Neural progenitor cell (in vitro differentiated cells): ENCODE measurements around the gene PALM2AKAP2. TPM values are rescaled to one million over a fixed set of nuclear protein-coding genes. Genes with fewer than 3 reads are reported as not detected.

Experiments used
- DNase-seq: peaks from one replicate; pipeline ENCODE4 v3.0.0-alpha.2; 2016; ENCODE audit warnings: low spot score
- H2AFZ ChIP-seq: fragments of 200-600 bp; sonication (generic); replicated peaks from 2 replicates; pipeline ENCODE4 v1.6.1; 2016; ENCODE audit warnings: antibody characterized with exemption
- H3F3A ChIP-seq: fragments of 200-600 bp; sonication (generic); 2 replicates; pipeline ENCODE4 v1.6.1; 2016; ENCODE audit warnings: antibody characterized with exemption, low read depth
- H3K27ac ChIP-seq: fragments of 200-600 bp; sonication (generic); 2 replicates; pipeline ENCODE4 v1.5.1; 2016; ENCODE audit warnings: mild to moderate bottlenecking
- H3K27me3 ChIP-seq: fragments of 200-600 bp; sonication (generic); 2 replicates; pipeline ENCODE4 v1.6.1; 2016; ENCODE audit warnings: mild to moderate bottlenecking, moderate library complexity
- H3K36me3 ChIP-seq: fragments of 200-600 bp; sonication (generic); 2 replicates; pipeline ENCODE4 v1.5.1; 2016
- H3K4me1 ChIP-seq: fragments of 200-600 bp; sonication (generic); 2 replicates; pipeline ENCODE4 v1.6.1; 2016; ENCODE audit warnings: mixed run types
- H3K4me2 ChIP-seq: fragments of 200-600 bp; sonication (generic); 2 replicates; pipeline ENCODE4 v1.6.1; 2016
- H3K4me3 ChIP-seq: fragments of 200-600 bp; sonication (generic); 2 replicates; pipeline ENCODE4 v1.5.1; 2016
- H3K79me2 ChIP-seq: fragments of 200-600 bp; sonication (generic); 2 replicates; pipeline ENCODE4 v1.6.1; 2016; ENCODE audit warnings: low read depth
- H3K9ac ChIP-seq: fragments of 200-600 bp; sonication (generic); 2 replicates; pipeline ENCODE4 v1.6.1; 2016
- H3K9me3 ChIP-seq: fragments of 200-600 bp; sonication (generic); 2 replicates; pipeline ENCODE4 v1.5.1; 2016; ENCODE audit warnings: low read depth
- H4K20me1 ChIP-seq: fragments of 200-600 bp; sonication (generic); 2 replicates; pipeline ENCODE4 v1.6.1; 2016; ENCODE audit warnings: low read depth
- H3K27ac Mint-ChIP-seq: 3 replicates; pipeline ENCODE4 v1.8.0; 2021; ENCODE audit warnings: mixed read lengths
- H3K27me3 Mint-ChIP-seq: 2 replicates; pipeline ENCODE4 v1.8.0; 2022; ENCODE audit warnings: low read depth, mild to moderate bottlenecking, inconsistent platforms, moderate library complexity, mixed read lengths; ENCODE audit not compliant: insufficient read depth
- H3K36me3 Mint-ChIP-seq: 3 replicates; pipeline ENCODE4 v1.8.0; 2021; ENCODE audit warnings: mixed read lengths
- H3K4me1 Mint-ChIP-seq: 3 replicates; pipeline ENCODE4 v1.8.0; 2021; ENCODE audit warnings: mixed read lengths
- H3K4me3 Mint-ChIP-seq: 3 replicates; pipeline ENCODE4 v1.8.0; 2021; ENCODE audit warnings: mild to moderate bottlenecking, moderate library complexity, mixed read lengths
- H3K9me3 Mint-ChIP-seq: 3 replicates; pipeline ENCODE4 v1.8.0; 2020; ENCODE audit warnings: mixed read lengths
- EZH2 ChIP-seq: fragments of 200-600 bp; sonication (generic); IDR thresholded peaks from 2 replicates; pipeline ENCODE4 v1.6.1; 2017; ENCODE audit warnings: antibody characterized with exemption, mild to moderate bottlenecking, moderate library complexity
- EZH2phosphoT487 ChIP-seq: fragments of 200-600 bp; sonication (generic); IDR thresholded peaks from 2 replicates; pipeline ENCODE4 v1.6.1; 2017; ENCODE audit warnings: antibody characterized with exemption
- total RNA-seq: library from RNA; depleted of rRNA; stranded (reverse); fragments of >200 nt; gene quantifications from 2 replicates; pipeline ENCODE4 v1.2.3, GENCODE V29; 2015; ENCODE audit warnings: low replicate concordance
- TF ChIP-seq, protein P1 (sequence below): fragments of 200-600 bp; sonication (generic); IDR thresholded peaks from 2 replicates; pipeline ENCODE4 v1.5.1; 2017; ENCODE audit warnings: antibody characterized with exemption, mild to moderate bottlenecking

PALM2AKAP2 gene
- total RNA-seq, 1 donor from 2014 or later: 3.9 TPM

DNA sequence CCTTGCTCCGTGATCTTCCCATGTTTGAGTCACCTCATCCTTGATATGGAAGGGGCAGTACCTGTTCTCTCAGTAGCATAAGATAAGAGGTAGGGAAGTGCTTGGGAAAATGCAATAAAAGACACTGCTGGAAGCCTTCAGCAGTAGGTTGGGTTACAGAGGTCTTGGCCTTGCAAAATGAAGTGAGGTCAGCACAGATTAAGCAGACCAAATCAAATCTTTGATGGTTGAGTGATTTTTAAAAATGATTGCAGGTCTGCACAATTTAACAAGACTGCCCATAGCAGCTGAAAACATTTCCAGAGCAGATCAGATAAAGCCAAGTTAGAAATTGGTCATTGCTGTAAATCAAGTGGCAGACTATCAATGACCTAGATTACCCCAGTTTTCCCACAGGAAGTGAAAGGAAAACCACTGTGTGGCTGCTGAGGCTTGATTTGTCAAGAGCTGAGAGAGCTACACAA lies 32.9 kb downstream of the PALM2AKAP2 start:
- peaks cover 7% of the 10 kb centered on the region for H3K9me3 Mint-ChIP-seq
- DNase-seq: no peak
- TF ChIP-seq EZH2 (no peak), EZH2phosphoT487 (no peak)
- TF ChIP-seq, protein P1, sequence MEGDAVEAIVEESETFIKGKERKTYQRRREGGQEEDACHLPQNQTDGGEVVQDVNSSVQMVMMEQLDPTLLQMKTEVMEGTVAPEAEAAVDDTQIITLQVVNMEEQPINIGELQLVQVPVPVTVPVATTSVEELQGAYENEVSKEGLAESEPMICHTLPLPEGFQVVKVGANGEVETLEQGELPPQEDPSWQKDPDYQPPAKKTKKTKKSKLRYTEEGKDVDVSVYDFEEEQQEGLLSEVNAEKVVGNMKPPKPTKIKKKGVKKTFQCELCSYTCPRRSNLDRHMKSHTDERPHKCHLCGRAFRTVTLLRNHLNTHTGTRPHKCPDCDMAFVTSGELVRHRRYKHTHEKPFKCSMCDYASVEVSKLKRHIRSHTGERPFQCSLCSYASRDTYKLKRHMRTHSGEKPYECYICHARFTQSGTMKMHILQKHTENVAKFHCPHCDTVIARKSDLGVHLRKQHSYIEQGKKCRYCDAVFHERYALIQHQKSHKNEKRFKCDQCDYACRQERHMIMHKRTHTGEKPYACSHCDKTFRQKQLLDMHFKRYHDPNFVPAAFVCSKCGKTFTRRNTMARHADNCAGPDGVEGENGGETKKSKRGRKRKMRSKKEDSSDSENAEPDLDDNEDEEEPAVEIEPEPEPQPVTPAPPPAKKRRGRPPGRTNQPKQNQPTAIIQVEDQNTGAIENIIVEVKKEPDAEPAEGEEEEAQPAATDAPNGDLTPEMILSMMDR: no peak
- no peaks in the 10 kb centered on the region for H3K79me2 ChIP-seq
- no peaks in the 10 kb centered on the region for H3K36me3 Mint-ChIP-seq
- no peaks in the 10 kb centered on the region for H4K20me1 ChIP-seq
- H3K4me2 ChIP-seq: no peak overlapping the region
- H2AFZ ChIP-seq: no peak overlapping the region
- H3K4me3 Mint-ChIP-seq: no peak overlapping the region
- H3K27ac ChIP-seq: no peak overlapping the region
- H3K27me3 ChIP-seq: no peaks in the 10 kb centered on the region
- H3K36me3 ChIP-seq: no peaks in the 10 kb centered on the region
- no peak overlapping the region for H3K9ac ChIP-seq
- no peaks in the 10 kb centered on the region for H3F3A ChIP-seq
- no peak overlapping the region for H3K4me3 ChIP-seq
- no peaks in the 10 kb centered on the region for H3K4me1 ChIP-seq
- H3K27me3 Mint-ChIP-seq: no peaks in the 10 kb centered on the region
- H3K9me3 ChIP-seq: no peaks in the 10 kb centered on the region
- H3K27ac Mint-ChIP-seq: no peak overlapping the region
- peaks cover 21% of the 10 kb centered on the region for H3K4me1 Mint-ChIP-seq

DNA sequence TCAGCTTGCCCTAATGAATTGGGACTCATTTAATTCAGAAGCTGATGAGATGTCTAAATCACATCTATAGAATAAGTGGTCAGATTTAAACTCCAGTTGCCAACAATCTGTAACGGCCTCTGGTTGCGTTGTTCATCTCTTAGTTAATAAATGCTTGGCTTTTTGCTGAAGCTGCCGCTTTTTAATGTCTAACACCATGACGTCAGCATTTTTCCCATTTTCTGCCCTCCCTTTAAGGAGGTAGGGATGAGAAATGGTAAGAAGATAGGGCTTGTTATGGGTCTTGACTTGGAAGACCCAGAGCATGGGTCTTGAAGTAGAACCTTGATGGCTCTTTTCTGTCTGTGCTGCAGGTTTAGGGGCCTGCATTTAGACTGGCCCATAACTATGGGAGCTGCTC lies 33.3 kb downstream of the PALM2AKAP2 start:
- Histone ChIP-seq H3K4me2 (no peak overlapping the region), H3K4me1 (no peaks in the 10 kb centered on the region), H3F3A (no peaks in the 10 kb centered on the region), H3K27me3 (no peaks in the 10 kb centered on the region), H3K9ac (no peak overlapping the region), H3K9me3 (no peaks in the 10 kb centered on the region), H3K36me3 (no peaks in the 10 kb centered on the region), H3K27ac (no peak overlapping the region), H3K4me3 (no peak overlapping the region), H4K20me1 (no peaks in the 10 kb centered on the region), H2AFZ (no peak overlapping the region), H3K79me2 (no peaks in the 10 kb centered on the region)
- no peak for DNase-seq
- TF ChIP-seq EZH2 (no peak), EZH2phosphoT487 (no peak)
- TF ChIP-seq, protein P1: no peak
- H3K4me1 Mint-ChIP-seq: peaks cover 22% of the 10 kb centered on the region
- H3K9me3 Mint-ChIP-seq: peaks cover 3% of the 10 kb centered on the region
- no peaks in the 10 kb centered on the region for H3K36me3 Mint-ChIP-seq
- H3K4me3 Mint-ChIP-seq: no peak overlapping the region
- H3K27ac Mint-ChIP-seq: no peak overlapping the region
- no peaks in the 10 kb centered on the region for H3K27me3 Mint-ChIP-seq

DNA sequence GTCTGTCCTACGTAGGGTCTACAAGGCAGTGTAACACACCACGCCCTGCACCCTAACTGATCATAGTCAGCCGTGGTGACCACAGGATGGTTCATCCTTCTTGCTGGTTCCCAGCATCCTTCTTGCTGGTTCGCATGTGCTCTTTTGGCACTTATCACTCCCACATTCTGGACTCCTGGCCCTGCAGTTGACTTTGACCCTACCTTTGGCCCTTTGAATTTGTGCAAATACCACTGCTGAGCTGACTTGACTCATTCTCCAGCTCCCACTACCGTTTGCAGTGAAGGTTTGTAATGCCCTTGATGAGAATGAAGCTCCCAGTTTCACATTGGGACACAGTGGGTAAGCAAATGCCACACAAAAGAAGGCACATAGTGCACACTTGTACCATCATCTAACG lies 33.8 kb downstream of the PALM2AKAP2 start:
- Histone ChIP-seq H3K27ac (no peak overlapping the region), H3K9me3 (no peaks in the 10 kb centered on the region), H3F3A (no peaks in the 10 kb centered on the region), H3K27me3 (no peaks in the 10 kb centered on the region), H3K4me2 (no peak overlapping the region), H3K36me3 (no peaks in the 10 kb centered on the region), H3K4me1 (no peaks in the 10 kb centered on the region), H3K4me3 (no peak overlapping the region), H4K20me1 (no peaks in the 10 kb centered on the region), H3K79me2 (no peaks in the 10 kb centered on the region), H2AFZ (no peak overlapping the region), H3K9ac (no peak overlapping the region)
- DNase-seq: no peak
- Mint-ChIP-seq H3K36me3 (no peaks in the 10 kb centered on the region), H3K27ac (no peak overlapping the region), H3K27me3 (no peaks in the 10 kb centered on the region), H3K4me3 (no peak overlapping the region), H3K9me3 (peaks cover 2% of the 10 kb centered on the region), H3K4me1 (peaks cover 22% of the 10 kb centered on the region)
- TF ChIP-seq EZH2: no peak
- TF ChIP-seq, protein P1: no peak
- TF ChIP-seq EZH2phosphoT487: no peak
